GM12891 (cell line): ENCODE data around the gene OMA1.

Experiments
- POLR2A ChIP-seq: IDR thresholded peaks from 2 replicates; pipeline ENCODE4 v1.6.1; 2011; ENCODE audit warnings: low read depth, low read length, control low read depth
- POLR2AphosphoS5 ChIP-seq: IDR thresholded peaks from 2 replicates; pipeline ENCODE4 v1.6.1; 2011; ENCODE audit warnings: low read depth, low read length, control low read depth
- POU2F2 ChIP-seq: IDR thresholded peaks from 2 replicates; pipeline ENCODE4 v1.6.1; 2011; ENCODE audit warnings: low read depth, mild to moderate bottlenecking, control low read depth, low read length, moderate library complexity
- SPI1 ChIP-seq: IDR thresholded peaks from 2 replicates; pipeline ENCODE4 v1.6.1; 2011; ENCODE audit warnings: low read depth, low read length, control low read depth
- TAF1 ChIP-seq: IDR thresholded peaks from 2 replicates; pipeline ENCODE4 v1.6.1; 2011; ENCODE audit warnings: low read depth, low read length, control low read depth

DNA sequence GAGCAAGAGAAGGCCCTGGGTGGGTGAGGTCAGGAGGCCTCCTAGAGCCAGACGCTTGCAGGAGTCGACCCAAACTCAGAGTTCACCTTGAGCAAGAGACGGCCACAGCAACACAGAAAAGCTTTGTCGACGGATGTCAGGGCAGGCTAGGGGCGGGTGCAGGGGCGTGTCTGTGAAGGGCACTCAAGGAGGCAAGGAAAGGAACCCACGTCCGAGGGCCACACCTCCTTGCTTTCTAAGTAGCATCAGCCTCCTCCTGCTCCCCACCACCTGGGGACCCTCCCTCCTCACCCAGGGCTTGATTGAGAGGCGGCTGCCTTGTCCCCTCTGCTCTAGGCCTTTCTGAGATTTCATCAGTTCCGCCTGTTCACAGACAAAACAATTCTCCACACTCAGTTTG, 92.1 kb downstream of the OMA1 start:
- TF ChIP-seq POLR2AphosphoS5, result no peak
- TF ChIP-seq POLR2A, result no peak
- TF ChIP-seq TAF1, result no peak
- no peak for TF ChIP-seq SPI1
- no peak for TF ChIP-seq POU2F2
